ENCODE data around the gene PIAS4.

PIAS4 gene

GRCh38 chr19:4080473-4080872 is 72.9 kb downstream of the PIAS4 start:
- DNase-seq: no peak

- no peak for DNase-seq
Measured at GRCh38 chr19:4081441-4082129, 74.0 kb downstream of the PIAS4 start.

- no peak for DNase-seq
Measured at GRCh38 chr19:4082172-4082571, 74.6 kb downstream of the PIAS4 start.

- no peak for DNase-seq
Measured at GRCh38 chr19:4083677-4084546, 76.4 kb downstream of the PIAS4 start.

- no peak for DNase-seq
Measured at GRCh38 chr19:4084547-4084877, 77.0 kb downstream of the PIAS4 start.

GRCh38 chr19:4086411-4086867 is 78.9 kb downstream of the PIAS4 start:
- DNase-seq: no peak

GRCh38 chr19:4087787-4088679 is 80.5 kb downstream of the PIAS4 start:
- DNase-seq: no peak

- no peak for DNase-seq
Measured at GRCh38 chr19:4088975-4089374, 81.4 kb downstream of the PIAS4 start.
